ENCODE measurements around the gene TXNDC2.

DNA sequence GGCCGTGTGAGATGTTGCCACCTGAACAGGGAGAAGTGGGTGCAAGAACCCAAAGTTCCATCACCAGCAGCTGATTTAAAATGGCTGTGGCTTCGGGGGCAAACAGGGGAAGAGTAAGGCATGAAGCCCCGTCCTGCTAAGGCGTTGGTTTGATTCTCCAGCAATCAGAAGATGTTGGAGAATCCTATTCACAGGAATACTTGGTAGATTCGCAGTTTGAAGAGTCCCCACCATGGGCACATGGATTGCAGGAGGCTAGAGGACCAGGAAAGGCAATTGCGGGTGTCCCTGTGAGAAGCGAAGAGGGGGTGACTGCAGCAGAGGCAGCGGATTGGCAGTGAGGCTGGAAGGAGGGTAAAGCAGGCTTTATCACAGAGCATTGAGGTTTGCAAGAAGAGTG lies 46.6 kb upstream of the TXNDC2 start:
- TF ChIP-seq, protein P1, sequence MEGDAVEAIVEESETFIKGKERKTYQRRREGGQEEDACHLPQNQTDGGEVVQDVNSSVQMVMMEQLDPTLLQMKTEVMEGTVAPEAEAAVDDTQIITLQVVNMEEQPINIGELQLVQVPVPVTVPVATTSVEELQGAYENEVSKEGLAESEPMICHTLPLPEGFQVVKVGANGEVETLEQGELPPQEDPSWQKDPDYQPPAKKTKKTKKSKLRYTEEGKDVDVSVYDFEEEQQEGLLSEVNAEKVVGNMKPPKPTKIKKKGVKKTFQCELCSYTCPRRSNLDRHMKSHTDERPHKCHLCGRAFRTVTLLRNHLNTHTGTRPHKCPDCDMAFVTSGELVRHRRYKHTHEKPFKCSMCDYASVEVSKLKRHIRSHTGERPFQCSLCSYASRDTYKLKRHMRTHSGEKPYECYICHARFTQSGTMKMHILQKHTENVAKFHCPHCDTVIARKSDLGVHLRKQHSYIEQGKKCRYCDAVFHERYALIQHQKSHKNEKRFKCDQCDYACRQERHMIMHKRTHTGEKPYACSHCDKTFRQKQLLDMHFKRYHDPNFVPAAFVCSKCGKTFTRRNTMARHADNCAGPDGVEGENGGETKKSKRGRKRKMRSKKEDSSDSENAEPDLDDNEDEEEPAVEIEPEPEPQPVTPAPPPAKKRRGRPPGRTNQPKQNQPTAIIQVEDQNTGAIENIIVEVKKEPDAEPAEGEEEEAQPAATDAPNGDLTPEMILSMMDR (IDR thresholded peaks at IDR 0.05) = no peak
- TF ChIP-seq EZH2 (IDR thresholded peaks at IDR 0.05) = no peak

All from neural progenitor cell (in vitro differentiated cells).